Parathyroid adenoma (tissue), 2 donors: ENCODE results near the gene CDX1.

Source experiments
- H2AFZ ChIP-seq: fragments of 300-600 bp; sonication (generic); one replicate; pipeline ENCODE4 v1.7.0; 2017; ENCODE audit warnings: antibody characterized with exemption, mild to moderate bottlenecking
- H3K27ac ChIP-seq: fragments of 300-600 bp; sonication (generic); one replicate; pipeline ENCODE4 v1.7.0; 2017
- H3K27me3 ChIP-seq: fragments of 300-600 bp; sonication (generic); one replicate; pipeline ENCODE4 v1.7.0; 2017; ENCODE audit warnings: low read length; ENCODE audit not compliant: control insufficient read depth, insufficient read depth
- H3K36me3 ChIP-seq: fragments of 300-600 bp; sonication (generic); one replicate; pipeline ENCODE4 v1.7.0; 2017; ENCODE audit warnings: low read length; ENCODE audit not compliant: control insufficient read depth, insufficient read depth
- H3K4me1 ChIP-seq: fragments of 300-600 bp; sonication (generic); one replicate; pipeline ENCODE4 v1.7.0; 2017; ENCODE audit warnings: control low read depth
- H3K4me2 ChIP-seq: fragments of 300-600 bp; sonication (generic); one replicate; pipeline ENCODE4 v1.7.0; 2017; ENCODE audit warnings: low read length
- H3K4me3 ChIP-seq: fragments of 300-600 bp; sonication (generic); one replicate; pipeline ENCODE4 v1.7.0; 2017; ENCODE audit warnings: low read depth, low read length
- H3K79me2 ChIP-seq: fragments of 300-600 bp; sonication (generic); one replicate; pipeline ENCODE4 v1.7.0; 2017; ENCODE audit warnings: control low read depth
- H3K9ac ChIP-seq: fragments of 300-600 bp; sonication (generic); one replicate; pipeline ENCODE4 v1.7.0; 2017; ENCODE audit warnings: mild to moderate bottlenecking
- H3K9me3 ChIP-seq: fragments of 300-600 bp; sonication (generic); one replicate; pipeline ENCODE4 v1.7.0; 2017; ENCODE audit warnings: low read length; ENCODE audit not compliant: control insufficient read depth
- CTCF ChIP-seq: fragments of 300-600 bp; sonication (generic); IDR thresholded peaks from one replicate; pipeline ENCODE4 v1.7.0; 2017; ENCODE audit warnings: antibody characterized with exemption, mild to moderate bottlenecking
- donor health status: primary hyperparathyroidism.

CDX1 gene

GRCh38 chr5:150173161-150173560 lies 6.6 kb downstream of the CDX1 start:
- no peak for TF ChIP-seq CTCF
- Histone ChIP-seq H3K4me2 (no peak overlapping the region), H3K79me2 (no peaks in the 10 kb centered on the region), H3K27me3 (no peaks in the 10 kb centered on the region), H3K27ac (no peak overlapping the region), H2AFZ (no peak overlapping the region), H3K9me3 (no peaks in the 10 kb centered on the region), H3K36me3 (no peaks in the 10 kb centered on the region), H3K4me1 (no peaks in the 10 kb centered on the region), H3K4me3 (no peak overlapping the region), H3K9ac (no peak overlapping the region)

GRCh38 chr5:150174285-150174684 lies 7.7 kb downstream of the CDX1 start:
- no peak overlapping the region for H3K9ac ChIP-seq
- H3K79me2 ChIP-seq: no peaks in the 10 kb centered on the region
- no peak for TF ChIP-seq CTCF
- H3K4me3 ChIP-seq: no peak overlapping the region
- H3K9me3 ChIP-seq: no peaks in the 10 kb centered on the region
- H3K27me3 ChIP-seq: no peaks in the 10 kb centered on the region
- H2AFZ ChIP-seq: no peak overlapping the region
- H3K36me3 ChIP-seq: no peaks in the 10 kb centered on the region
- H3K4me1 ChIP-seq: no peaks in the 10 kb centered on the region
- no peak overlapping the region for H3K27ac ChIP-seq
- H3K4me2 ChIP-seq: no peak overlapping the region

DNA sequence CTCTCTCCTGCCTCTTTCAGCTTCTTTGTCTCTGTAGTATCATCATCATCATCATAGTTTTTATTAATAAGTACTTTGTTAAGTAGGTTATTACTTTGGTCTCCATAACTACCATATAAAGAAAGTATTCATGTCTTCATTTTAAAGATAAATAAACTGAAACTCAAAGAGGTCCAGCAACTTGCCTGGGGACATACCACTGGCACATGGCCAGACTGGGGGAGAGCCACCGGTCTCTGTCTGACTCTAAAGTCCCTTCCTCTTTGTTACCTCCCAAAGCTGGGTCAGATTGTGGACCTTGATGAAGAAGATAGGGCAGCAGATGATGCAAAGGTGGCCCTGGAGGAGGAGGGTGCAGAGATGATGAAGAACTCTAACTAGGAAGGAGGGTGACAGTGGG lies 8.5 kb downstream of the CDX1 start:
- Histone ChIP-seq H2AFZ (no peak overlapping the region), H3K36me3 (no peaks in the 10 kb centered on the region), H3K4me2 (no peak overlapping the region), H3K4me3 (no peak overlapping the region), H3K27me3 (no peaks in the 10 kb centered on the region), H3K79me2 (no peaks in the 10 kb centered on the region), H3K9me3 (no peaks in the 10 kb centered on the region), H3K27ac (no peak overlapping the region), H3K4me1 (no peaks in the 10 kb centered on the region), H3K9ac (no peak overlapping the region)
- TF ChIP-seq CTCF: no peak

DNA sequence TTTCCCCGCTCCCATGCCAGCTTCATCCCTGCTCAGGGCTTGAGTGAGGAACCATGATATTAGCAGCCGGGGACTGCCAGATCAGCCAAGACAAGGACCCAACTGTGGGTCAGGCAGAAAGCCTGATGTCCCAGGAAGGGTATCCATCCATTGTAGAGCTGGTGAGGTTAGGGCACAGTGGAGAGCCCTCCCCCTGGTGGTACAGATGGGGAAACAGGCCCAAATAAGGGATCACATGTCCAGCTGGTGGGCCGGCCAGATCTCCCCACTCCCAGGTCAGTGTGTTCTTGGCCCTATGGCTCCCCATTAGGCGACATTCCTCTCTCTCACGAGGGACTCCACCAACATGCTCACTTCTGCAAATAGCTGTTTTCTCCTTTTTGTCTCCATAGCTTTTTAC lies 9.0 kb downstream of the CDX1 start:
- no peak overlapping the region for H3K4me2 ChIP-seq
- no peaks in the 10 kb centered on the region for H3K4me1 ChIP-seq
- no peak overlapping the region for H3K4me3 ChIP-seq
- H3K9ac ChIP-seq: no peak overlapping the region
- H3K27me3 ChIP-seq: no peaks in the 10 kb centered on the region
- no peaks in the 10 kb centered on the region for H3K36me3 ChIP-seq
- no peaks in the 10 kb centered on the region for H3K79me2 ChIP-seq
- H3K9me3 ChIP-seq: no peaks in the 10 kb centered on the region
- peak; percentile 10 for TF ChIP-seq CTCF
- no peak overlapping the region for H3K27ac ChIP-seq
- H2AFZ ChIP-seq: no peak overlapping the region

DNA sequence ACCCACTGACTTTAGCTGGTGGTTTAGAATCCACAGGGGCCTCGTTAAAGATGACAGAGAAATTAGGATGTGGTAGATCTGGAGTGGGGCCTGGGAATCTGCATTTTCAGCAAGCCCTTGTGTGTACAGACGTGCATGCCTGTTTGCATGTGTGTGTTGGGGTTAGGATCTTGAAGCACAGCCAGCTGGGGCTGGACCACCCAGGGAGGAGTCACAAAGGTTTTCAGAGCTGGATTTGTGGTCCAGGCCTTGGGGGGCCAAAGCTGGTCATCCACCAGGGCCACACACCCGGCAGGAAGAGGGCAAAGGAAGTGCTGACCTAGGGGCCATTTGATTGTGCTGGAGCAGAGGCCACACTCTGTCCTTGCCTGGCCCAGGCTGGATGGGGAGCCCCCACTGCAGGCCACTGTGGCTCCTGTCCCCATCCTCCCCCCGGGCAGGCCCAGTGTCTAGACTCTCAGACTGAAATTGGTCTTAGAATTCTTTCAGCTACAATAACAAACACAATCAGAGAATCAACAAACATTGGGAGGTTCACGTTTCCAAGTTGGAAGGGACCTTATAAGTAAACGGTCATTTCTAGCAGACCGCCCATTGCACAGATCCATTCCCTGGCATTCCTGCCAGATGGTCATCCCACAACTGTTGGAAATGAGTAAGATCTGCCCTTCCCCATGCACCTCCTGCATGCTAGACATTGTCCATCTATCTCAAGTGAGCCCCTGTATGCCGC lies 10.3 kb downstream of the CDX1 start:
- no peak overlapping the region for H3K4me2 ChIP-seq
- no peak overlapping the region for H3K9ac ChIP-seq
- H3K9me3 ChIP-seq: no peaks in the 10 kb centered on the region
- H3K36me3 ChIP-seq: no peaks in the 10 kb centered on the region
- no peak for TF ChIP-seq CTCF
- H3K4me3 ChIP-seq: no peak overlapping the region
- H3K27ac ChIP-seq: no peak overlapping the region
- H3K79me2 ChIP-seq: no peaks in the 10 kb centered on the region
- no peak overlapping the region for H2AFZ ChIP-seq
- no peaks in the 10 kb centered on the region for H3K4me1 ChIP-seq
- no peaks in the 10 kb centered on the region for H3K27me3 ChIP-seq
